Measurements from ENCODE around the gene TUBGCP2.

- TF ChIP-seq CTCF (IDR thresholded peaks at IDR 0.05 in 4 of 5, conservative IDR thresholded peaks at IDR 0.05 in 1 of 5) (no peak), POLR2A (IDR thresholded peaks at IDR 0.05) (no peak)
Observed at GRCh38 chr10:133281084-133281483, 27.6 kb downstream of the TUBGCP2 start.

Data from gastrocnemius medialis (tissue), 4 donors.